ENCODE results near the gene ANKRD11.

Gene ANKRD11

GRCh38 chr16:89297156-89297874 is 193.0 kb downstream of the ANKRD11 start:
- DNase-seq, result no peak

DNA sequence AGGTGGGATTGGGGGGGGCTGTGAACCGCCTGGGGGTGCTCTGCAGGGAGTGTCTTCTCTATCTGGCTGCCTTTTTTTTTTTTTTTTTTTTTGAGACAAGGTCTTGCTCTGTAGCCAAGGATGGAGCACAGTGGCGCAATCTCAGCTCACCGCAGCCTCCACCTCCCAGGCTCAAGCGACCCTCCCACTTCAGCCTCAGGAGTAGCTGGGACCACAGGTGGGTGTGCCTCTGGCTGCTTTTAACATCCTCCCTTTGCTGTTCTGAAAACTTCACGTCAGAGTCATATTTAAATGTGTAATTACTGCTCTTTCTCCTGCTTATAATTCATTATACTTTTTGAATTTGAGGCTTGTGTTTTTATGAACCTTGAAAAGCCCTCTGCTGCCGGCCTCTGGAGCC is 194.4 kb downstream of the ANKRD11 start:
- no peak for DNase-seq

DNA sequence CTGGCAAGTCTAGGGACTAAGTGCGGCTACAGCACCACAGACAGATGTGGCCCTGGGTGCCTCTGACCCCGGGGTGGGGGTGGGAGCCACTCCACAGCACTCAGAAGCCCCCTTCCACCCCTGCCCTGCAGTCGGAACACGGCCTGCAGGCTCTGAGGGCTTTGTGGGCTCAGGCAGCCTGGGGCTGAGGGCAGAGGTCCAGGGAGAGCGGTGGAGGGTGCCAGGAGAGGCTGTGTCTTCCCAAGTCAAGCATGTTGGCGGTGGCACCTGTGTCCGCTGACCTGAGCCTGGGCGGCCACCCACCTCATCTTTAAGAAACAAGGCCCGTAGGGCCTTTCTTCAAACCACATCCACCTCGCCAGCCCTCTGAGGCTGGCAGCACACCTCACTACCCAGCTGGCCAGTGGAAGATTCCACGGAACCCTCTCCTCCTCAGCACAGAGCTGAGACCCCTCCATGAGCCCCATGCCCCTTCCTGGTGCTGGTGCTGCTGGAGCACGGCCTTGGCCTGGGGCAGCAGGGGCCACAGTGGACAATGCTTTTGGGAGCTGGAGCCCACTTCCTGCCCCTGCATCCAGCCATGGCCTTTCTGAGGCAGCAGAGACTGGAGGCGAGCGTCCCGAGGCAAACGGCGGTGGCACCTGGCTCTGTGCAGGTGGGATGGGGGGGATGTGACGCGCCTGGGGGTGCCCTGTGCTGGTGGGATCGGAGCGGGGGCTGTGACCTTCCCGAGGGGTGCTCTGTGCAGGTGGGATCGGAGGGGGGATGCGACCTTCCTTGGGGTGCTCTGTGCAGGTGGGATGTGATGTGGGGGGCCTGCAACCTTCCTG is 195.1 kb downstream of the ANKRD11 start:
- DNase-seq, result no peak

GRCh38 chr16:89294486-89294885 is 195.9 kb downstream of the ANKRD11 start:
- DNase-seq, result no peak

- DNase-seq, result no peak
Measured at GRCh38 chr16:89293276-89294143, 196.9 kb downstream of the ANKRD11 start.

DNA sequence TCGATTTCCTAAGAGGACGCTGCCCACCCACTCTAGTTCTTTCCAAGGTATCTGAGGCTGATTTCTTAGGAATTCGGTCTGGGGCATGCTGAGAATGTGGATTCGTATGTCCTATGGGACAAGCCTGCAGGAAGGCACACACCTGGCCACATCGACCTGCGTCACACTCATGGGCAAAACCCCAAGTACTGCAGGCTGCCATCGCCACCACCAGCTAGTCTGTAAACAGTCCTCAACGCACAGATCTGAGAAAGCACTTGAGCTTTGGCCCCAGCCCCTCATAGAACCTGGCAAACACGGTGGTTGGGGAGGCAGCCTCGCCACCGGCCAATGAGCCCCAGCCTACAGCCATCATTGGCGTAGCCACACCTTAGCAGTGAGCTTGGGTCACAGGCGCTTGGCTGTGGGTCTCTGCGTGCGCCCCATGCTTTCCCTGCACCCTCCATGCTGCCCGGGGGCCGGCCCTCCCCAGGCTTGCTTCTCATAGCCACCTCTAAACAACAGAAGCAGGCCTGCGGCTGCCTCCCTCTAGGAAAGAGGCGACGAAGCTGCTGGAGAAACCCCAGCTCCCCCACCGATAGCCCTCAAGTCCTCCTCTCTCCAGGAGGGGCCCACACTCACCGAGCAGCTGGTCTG is 197.8 kb downstream of the ANKRD11 start:
- no peak for DNase-seq

GRCh38 chr16:89291776-89292175 is 198.6 kb downstream of the ANKRD11 start:
- no peak for DNase-seq

- DNase-seq, result no peak
Measured at GRCh38 chr16:89291363-89291762, 199.0 kb downstream of the ANKRD11 start.

DNA sequence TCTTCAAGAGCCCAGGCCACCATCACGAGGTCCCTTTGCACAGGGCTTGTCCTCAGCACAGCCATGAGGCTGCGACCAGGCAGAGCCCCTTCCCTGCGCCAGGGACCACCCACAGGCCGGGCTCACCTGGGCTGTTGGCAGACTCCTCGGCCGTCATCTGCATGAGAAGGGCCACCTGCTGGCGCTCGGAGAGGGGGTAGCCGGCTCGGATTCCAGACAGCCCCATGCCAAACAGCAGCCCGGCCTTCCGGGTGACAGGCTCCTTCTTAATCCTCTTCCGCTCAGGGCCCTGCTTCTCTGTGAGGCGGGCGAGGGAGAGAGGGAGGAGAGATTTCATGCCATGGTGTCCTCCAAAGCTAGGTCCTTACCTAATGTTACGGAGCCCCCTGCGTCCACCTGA is 199.5 kb downstream of the ANKRD11 start:
- no peak for DNase-seq

DNA sequence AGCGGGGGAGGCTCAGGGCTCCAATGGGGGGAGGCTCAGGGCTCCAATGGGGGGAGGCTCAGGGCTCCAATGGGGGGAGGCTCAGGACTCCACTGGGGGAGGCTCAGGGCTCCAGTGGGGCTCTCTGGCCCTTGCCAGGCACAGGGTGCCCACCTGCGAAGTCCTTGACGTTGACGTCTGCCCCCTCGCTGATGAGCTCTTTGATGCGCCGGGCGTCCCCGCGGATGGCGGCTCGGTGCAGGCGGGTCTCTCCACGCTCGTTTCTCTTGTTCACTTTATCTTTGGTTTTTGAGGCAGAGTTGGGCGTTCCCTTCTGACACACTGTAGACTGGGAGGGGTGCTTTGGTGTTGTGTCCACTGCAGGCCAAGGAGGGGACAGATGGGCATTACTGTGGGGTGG is 199.9 kb downstream of the ANKRD11 start:
- DNase-seq, result no peak

- peak; percentile 75 to 86 (median 82) for DNase-seq
Measured at GRCh38 chr16:89289428-89290395, 200.6 kb downstream of the ANKRD11 start.

GRCh38 chr16:89288966-89289365 is 201.4 kb downstream of the ANKRD11 start:
- no peak for DNase-seq

DNA sequence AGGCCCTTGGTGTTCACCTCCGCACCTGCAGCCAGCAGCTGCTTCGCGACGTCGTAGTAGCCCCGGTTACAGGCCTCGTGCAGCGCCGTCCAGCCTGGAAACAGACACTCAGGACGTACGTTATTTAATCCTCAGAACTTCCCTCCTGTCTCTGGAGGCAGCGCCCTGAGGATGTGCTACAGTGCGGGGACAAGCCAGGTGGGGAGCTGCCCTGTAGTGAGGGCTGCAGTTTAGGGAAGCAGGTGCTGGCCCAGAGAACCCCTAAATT is 201.8 kb downstream of the ANKRD11 start:
- no peak for DNase-seq

DNA sequence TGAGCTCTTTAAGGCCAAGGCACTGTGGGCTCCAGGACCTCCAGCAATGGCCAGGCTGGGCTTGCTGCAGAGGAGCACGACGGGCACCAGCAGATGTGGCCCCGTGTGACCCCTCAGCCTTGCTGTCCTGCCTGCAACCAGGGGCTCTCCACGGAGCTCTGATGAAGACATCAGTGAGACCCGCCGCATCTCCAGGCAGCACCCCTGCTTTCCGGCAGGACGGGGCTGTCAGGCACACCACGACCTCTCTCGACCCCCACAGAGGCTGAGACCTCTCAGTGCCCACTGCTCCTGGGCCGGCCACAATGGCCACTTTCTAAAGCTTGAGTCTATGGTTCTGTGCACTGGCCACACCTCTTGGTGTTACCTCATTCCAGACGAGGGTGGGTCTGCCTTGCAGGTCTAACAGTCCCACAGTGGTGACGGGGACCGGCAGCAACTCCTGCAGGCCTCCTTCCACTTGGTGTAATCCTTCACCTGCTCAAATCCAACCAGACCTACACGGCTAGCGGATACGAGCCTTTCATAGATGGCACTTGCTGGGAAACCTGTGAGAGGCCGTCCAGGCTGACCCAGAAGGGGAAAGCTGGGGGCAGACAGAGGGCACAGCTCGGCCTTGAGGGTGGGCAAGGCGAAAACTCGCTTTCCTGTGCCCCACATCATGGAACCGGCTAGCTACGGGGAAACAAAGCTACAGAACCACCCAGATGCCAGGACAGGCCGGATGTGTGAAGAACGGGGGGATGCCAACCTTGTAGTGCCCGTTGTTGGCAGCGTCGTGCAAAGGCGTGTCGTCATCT is 202.4 kb downstream of the ANKRD11 start:
- DNase-seq, result no peak

DNA sequence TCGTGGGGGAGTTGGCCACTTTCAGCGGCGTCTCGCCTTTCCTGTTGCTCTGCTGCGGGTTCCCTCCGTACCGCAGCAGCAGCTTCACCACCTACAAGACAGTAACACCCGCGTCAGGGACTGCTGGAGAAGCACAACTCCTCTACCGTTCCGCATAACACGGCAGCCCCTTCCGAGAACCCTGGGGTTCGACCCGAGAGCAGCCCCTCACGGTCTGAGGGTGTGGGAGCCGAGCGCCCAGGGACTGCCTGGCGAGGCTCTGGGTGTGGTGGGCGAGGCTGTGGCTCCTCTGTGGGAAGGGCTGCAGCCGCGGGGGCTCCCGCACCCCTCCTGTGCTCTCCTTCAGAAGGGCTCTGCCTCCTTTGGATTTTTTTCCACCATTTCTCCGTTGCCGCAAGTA is 204.3 kb downstream of the ANKRD11 start:
- no peak for DNase-seq

GRCh38 chr16:89285381-89285780 is 205.0 kb downstream of the ANKRD11 start:
- no peak for DNase-seq

DNA sequence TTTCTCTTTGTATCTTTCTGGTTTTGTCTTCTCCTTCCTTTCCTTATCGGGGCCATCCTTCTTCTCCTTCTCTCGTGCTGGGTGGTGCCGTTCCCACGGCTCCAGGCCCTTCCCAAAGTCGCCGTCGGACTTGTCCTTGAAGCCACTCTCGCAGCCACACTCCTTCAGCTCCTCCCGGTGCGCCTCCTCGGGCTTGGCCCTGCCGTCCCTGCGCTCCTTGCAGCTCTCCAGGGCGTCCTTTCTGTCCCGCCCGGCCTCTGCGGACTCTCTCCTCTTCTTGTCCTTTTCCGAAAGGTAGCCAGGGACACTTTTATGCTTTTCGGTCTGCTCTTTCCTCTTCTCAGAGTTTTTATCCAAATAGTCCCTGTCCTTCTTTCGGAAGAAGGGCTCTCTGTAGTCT is 206.9 kb downstream of the ANKRD11 start:
- no peak for DNase-seq

- DNase-seq, result no peak
Measured at GRCh38 chr16:89282523-89282922, 207.8 kb downstream of the ANKRD11 start.

DNA sequence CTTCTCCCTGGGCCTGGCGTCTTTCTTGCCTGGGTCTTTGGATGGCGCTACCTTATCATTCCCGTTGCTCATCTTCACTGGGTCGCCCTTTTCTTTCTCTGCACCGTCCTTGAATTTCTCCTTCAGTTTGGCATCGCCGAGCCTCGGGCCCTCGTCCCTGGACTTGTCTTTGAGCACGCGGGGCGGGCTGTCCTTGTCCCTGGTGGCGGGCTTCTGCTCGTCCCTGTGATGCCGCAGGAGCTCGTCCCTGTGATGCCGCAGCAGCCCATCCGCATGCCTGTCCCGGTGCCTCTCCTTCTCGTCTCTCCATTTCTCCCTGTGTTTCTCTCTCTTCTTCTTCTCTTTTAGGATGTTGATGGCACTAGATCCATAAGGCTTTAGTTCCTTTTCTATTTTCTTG is 208.5 kb downstream of the ANKRD11 start:
- DNase-seq, result no peak

DNA sequence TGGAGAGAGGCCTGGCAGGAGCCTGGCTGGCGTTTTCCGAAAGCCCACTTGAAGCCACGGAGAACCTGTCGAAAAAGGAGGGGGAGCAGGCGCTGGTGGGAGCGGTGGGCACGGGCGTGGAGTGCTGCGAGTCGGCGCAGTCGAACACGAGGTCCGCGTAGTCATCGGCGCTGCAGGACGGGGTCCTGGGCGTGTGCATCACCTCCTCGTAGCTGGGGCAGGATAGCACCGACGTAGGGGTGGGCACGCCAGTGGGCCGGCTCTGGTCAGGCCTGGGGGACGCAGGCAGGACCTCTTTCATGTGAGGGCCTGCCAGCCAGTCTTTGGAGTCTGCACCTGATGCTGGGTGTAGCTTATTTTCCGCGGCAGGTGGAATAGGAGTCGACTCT is 209.2 kb downstream of the ANKRD11 start:
- no peak for DNase-seq

All from suppressor macrophage (primary cell).